Peyer's patch (tissue), 4 donors: ENCODE data around the gene ZNF19.

ENCODE experiments used
- POLR2A ChIP-seq, 2 donors: fragments of 450-650 bp; IDR thresholded peaks; one replicate each; pipeline ENCODE4 v1.5.1; 2017; ENCODE audit warnings: antibody characterized with exemption in 2 of 2, mild to moderate bottlenecking in 2 of 2, moderate library complexity in 2 of 2
- TF ChIP-seq, protein P1 (sequence below), 6 experiments: fragments of 450-650 bp in 4 of 6; fragments of 200-600 bp in 2 of 6; sonication (generic) in 1 of 6; IDR thresholded peaks; one replicate each; pipeline ENCODE4 v1.5.1; 2017 to 2019; ENCODE audit warnings: antibody characterized with exemption in 6 of 6, mild to moderate bottlenecking in 3 of 6, moderate library complexity in 1 of 6

GRCh38 chr16:71423865-71424264 is 65.3 kb downstream of the ZNF19 start:
- TF ChIP-seq, protein P1, sequence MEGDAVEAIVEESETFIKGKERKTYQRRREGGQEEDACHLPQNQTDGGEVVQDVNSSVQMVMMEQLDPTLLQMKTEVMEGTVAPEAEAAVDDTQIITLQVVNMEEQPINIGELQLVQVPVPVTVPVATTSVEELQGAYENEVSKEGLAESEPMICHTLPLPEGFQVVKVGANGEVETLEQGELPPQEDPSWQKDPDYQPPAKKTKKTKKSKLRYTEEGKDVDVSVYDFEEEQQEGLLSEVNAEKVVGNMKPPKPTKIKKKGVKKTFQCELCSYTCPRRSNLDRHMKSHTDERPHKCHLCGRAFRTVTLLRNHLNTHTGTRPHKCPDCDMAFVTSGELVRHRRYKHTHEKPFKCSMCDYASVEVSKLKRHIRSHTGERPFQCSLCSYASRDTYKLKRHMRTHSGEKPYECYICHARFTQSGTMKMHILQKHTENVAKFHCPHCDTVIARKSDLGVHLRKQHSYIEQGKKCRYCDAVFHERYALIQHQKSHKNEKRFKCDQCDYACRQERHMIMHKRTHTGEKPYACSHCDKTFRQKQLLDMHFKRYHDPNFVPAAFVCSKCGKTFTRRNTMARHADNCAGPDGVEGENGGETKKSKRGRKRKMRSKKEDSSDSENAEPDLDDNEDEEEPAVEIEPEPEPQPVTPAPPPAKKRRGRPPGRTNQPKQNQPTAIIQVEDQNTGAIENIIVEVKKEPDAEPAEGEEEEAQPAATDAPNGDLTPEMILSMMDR (IDR thresholded peaks at IDR 0.05): no peak
- TF ChIP-seq POLR2A (IDR thresholded peaks at IDR 0.05): no peak
